Mesendoderm (in vitro differentiated cells): ENCODE measurements around the gene SSX2. TPM values are rescaled to one million over a fixed set of nuclear protein-coding genes. Genes with fewer than 3 reads are reported as not detected.
"Not testable (repeated sequence)": the region's sequence is repeated elsewhere in the genome, so short reads cannot be mapped to it uniquely, and the experiment has no call there.

Experiments used
- DNase-seq: peaks from one replicate; pipeline ENCODE4 v3.0.0; 2013
- H2AK5ac ChIP-seq: 2 replicates; pipeline ENCODE4 v1.6.1; 2013; ENCODE audit warnings: low read length, inconsistent platforms
- H2BK120ac ChIP-seq: 2 replicates; pipeline ENCODE4 v1.6.1; 2013; ENCODE audit warnings: low read depth, mild to moderate bottlenecking, low read length, moderate library complexity, mixed read lengths
- H2BK15ac ChIP-seq: replicated peaks from 2 replicates; pipeline ENCODE4 v1.6.1; 2013; ENCODE audit warnings: low read depth, mild to moderate bottlenecking, moderate library complexity
- H2BK5ac ChIP-seq: 2 replicates; pipeline ENCODE4 v1.6.1; 2013; ENCODE audit warnings: low read length, inconsistent platforms
- H3K18ac ChIP-seq: 2 replicates; pipeline ENCODE4 v1.6.1; 2013; ENCODE audit warnings: mild to moderate bottlenecking, low read length, mixed read lengths
- H3K23ac ChIP-seq: one replicate; pipeline ENCODE4 v1.6.1; 2013; ENCODE audit warnings: low read length
- H3K27ac ChIP-seq: 2 replicates; pipeline ENCODE4 v1.5.1; 2013; ENCODE audit warnings: low read depth, mild to moderate bottlenecking, inconsistent platforms, low read length, moderate library complexity
- H3K27me3 ChIP-seq: 2 replicates; pipeline ENCODE4 v1.6.1; 2013; ENCODE audit warnings: low read length, control low read depth, mild to moderate bottlenecking, inconsistent platforms; ENCODE audit not compliant: insufficient read depth, poor library complexity
- H3K36me3 ChIP-seq: 2 replicates; pipeline ENCODE4 v1.6.1; 2013; ENCODE audit warnings: low read length, inconsistent platforms; ENCODE audit not compliant: control insufficient read depth, insufficient read depth
- H3K4ac ChIP-seq: one replicate; pipeline ENCODE4 v1.6.1; 2013; ENCODE audit warnings: low read depth, mild to moderate bottlenecking, low read length, moderate library complexity
- H3K4me1 ChIP-seq: 2 replicates; pipeline ENCODE4 v1.6.1; 2013; ENCODE audit warnings: low read depth, low read length, inconsistent platforms; ENCODE audit not compliant: control insufficient read depth
- H3K4me2 ChIP-seq: 2 replicates; pipeline ENCODE4 v1.6.1; 2013; ENCODE audit warnings: low read length
- H3K4me3 ChIP-seq: 2 replicates; pipeline ENCODE4 v1.5.1; 2013; ENCODE audit warnings: mild to moderate bottlenecking, low read length
- H3K56ac ChIP-seq: one replicate; pipeline ENCODE4 v1.6.1; 2013; ENCODE audit warnings: low read length
- H3K79me1 ChIP-seq: 2 replicates; pipeline ENCODE4 v1.6.1; 2013; ENCODE audit warnings: low read length, inconsistent platforms
- H3K79me2 ChIP-seq: 2 replicates; pipeline ENCODE4 v1.6.1; 2013; ENCODE audit warnings: mild to moderate bottlenecking, low read length; ENCODE audit not compliant: control insufficient read depth, insufficient read depth
- H3K9ac ChIP-seq: 2 replicates; pipeline ENCODE4 v1.6.1; 2013; ENCODE audit warnings: low read length, inconsistent platforms
- H4K5ac ChIP-seq: one replicate; pipeline ENCODE4 v1.6.1; 2013; ENCODE audit warnings: low read length
- H4K8ac ChIP-seq: one replicate; pipeline ENCODE4 v1.6.1; 2013; ENCODE audit warnings: low read depth, mild to moderate bottlenecking, control low read depth, low read length, moderate library complexity
- WGBS: extraction: QIAGEN DNeasy Blood & Tissue Kit; methylation state at CpG from one replicate; pipeline ENCODE4 v1.1.7; 2013; ENCODE audit warnings: low lambda C conversion rate, missing lambda C conversion rate; ENCODE audit not compliant: insufficient coverage; ENCODE audit errors: extremely low coverage; 5-methylcytosine and 5-hydroxymethylcytosine counted together
- polyA plus RNA-seq, 2 experiments: library from polyadenylated mRNA; stranded (reverse); fragments of 200-250 nt; gene quantifications; one replicate each; pipeline ENCODE4 v1.2.3, GENCODE V29; 2013

SSX2 gene
- 0.07 TPM for polyA plus RNA-seq (2013, experiment 1 of 2)
- polyA plus RNA-seq (2013, experiment 2 of 2) = not detected

- H3K56ac ChIP-seq, H4K5ac ChIP-seq, H3K4me1 ChIP-seq, H3K36me3 ChIP-seq, H3K4ac ChIP-seq, H2AK5ac ChIP-seq, DNase-seq, H2BK5ac ChIP-seq, H3K27ac ChIP-seq, H3K27me3 ChIP-seq, H3K79me1 ChIP-seq, H2BK15ac ChIP-seq, H3K18ac ChIP-seq, H3K23ac ChIP-seq, H3K4me3 ChIP-seq, H2BK120ac ChIP-seq, H3K9ac ChIP-seq, H3K79me2 ChIP-seq, H4K8ac ChIP-seq, H3K4me2 ChIP-seq: not testable (repeated sequence)
- WGBS = no CpG with 5 or more reads among the region's 13 CpGs
These were observed at the start of gene SSX2 for GRCh38 chrX:52707078-52707477. Gene SSX2 (minus strand): TSS chrX:52707178. CDS start chrX:52705749, 1,429 bp downstream.

- H3K18ac ChIP-seq, H2AK5ac ChIP-seq, H3K56ac ChIP-seq, H3K4ac ChIP-seq, H2BK120ac ChIP-seq, H2BK15ac ChIP-seq, H3K27ac ChIP-seq, H3K23ac ChIP-seq, H3K27me3 ChIP-seq, H2BK5ac ChIP-seq, H3K9ac ChIP-seq, H3K79me2 ChIP-seq, H3K4me3 ChIP-seq, H4K8ac ChIP-seq, H3K36me3 ChIP-seq, H3K79me1 ChIP-seq, DNase-seq, H4K5ac ChIP-seq, H3K4me2 ChIP-seq, H3K4me1 ChIP-seq: not testable (repeated sequence)
- no CpG with 5 or more reads among the region's 13 CpGs for WGBS
These were observed 44.0 kb upstream of the SSX2 start, which contains the start of gene SSX2B for GRCh38 chrX:52750952-52751351. Gene SSX2B (plus strand): TSS chrX:52751252. CDS start chrX:52752681, 1,429 bp downstream.

GRCh38 chrX:52692034-52692433, 14.9 kb downstream of the SSX2 start:
- H3K23ac ChIP-seq, H3K4me3 ChIP-seq, DNase-seq, H3K4ac ChIP-seq, H2AK5ac ChIP-seq, H3K9ac ChIP-seq, H3K27me3 ChIP-seq, H3K4me2 ChIP-seq, H3K79me2 ChIP-seq, H2BK120ac ChIP-seq, H2BK5ac ChIP-seq, H2BK15ac ChIP-seq, H3K27ac ChIP-seq, H3K56ac ChIP-seq, H4K5ac ChIP-seq, H4K8ac ChIP-seq, H3K79me1 ChIP-seq, H3K18ac ChIP-seq, H3K36me3 ChIP-seq, H3K4me1 ChIP-seq: not testable (repeated sequence)
- no CpG with 5 or more reads among the region's 4 CpGs for WGBS

- not testable (repeated sequence) for H3K18ac ChIP-seq
These were observed 44.8 kb downstream of the SSX2 start for GRCh38 chrX:52662218-52662617.

GRCh38 chrX:52655475-52655874, 51.5 kb downstream of the SSX2 start:
- not testable (repeated sequence) for DNase-seq, H3K23ac ChIP-seq, H3K4me3 ChIP-seq, H3K27me3 ChIP-seq, H2BK15ac ChIP-seq, H3K79me1 ChIP-seq, H3K27ac ChIP-seq, H3K79me2 ChIP-seq, H3K18ac ChIP-seq, H3K36me3 ChIP-seq, H4K8ac ChIP-seq, H4K5ac ChIP-seq, H3K56ac ChIP-seq, H3K9ac ChIP-seq, H2BK120ac ChIP-seq, H2AK5ac ChIP-seq, H3K4me1 ChIP-seq, H2BK5ac ChIP-seq, H3K4ac ChIP-seq, H3K4me2 ChIP-seq
- WGBS = no CpG with 5 or more reads among the region's 8 CpGs

More at GRCh38 chrX:52662218-52662617, 44.8 kb downstream of the SSX2 start:
- not testable (repeated sequence) for H2BK120ac ChIP-seq, H3K4me2 ChIP-seq, H3K4me1 ChIP-seq, H3K27me3 ChIP-seq, H3K9ac ChIP-seq, H2BK15ac ChIP-seq, H3K23ac ChIP-seq, H3K56ac ChIP-seq, H4K8ac ChIP-seq, H3K79me1 ChIP-seq, H2BK5ac ChIP-seq, H3K4ac ChIP-seq, H3K79me2 ChIP-seq, H3K36me3 ChIP-seq, H2AK5ac ChIP-seq, H3K27ac ChIP-seq, DNase-seq, H4K5ac ChIP-seq, H3K4me3 ChIP-seq
- no CpG with 5 or more reads among the region's 2 CpGs for whole genome bisulfite sequencing

GRCh38 chrX:52654800-52655199, 52.2 kb downstream of the SSX2 start, which contains the start of gene SSX7:
Gene SSX7 (minus strand): TSS chrX:52654900. CDS start chrX:52653472, 1,428 bp downstream.
- DNase-seq, H3K23ac ChIP-seq, H3K4me3 ChIP-seq, H3K27me3 ChIP-seq, H2BK5ac ChIP-seq, H3K18ac ChIP-seq, H4K5ac ChIP-seq, H3K9ac ChIP-seq, H2AK5ac ChIP-seq, H4K8ac ChIP-seq, H3K4ac ChIP-seq, H3K4me1 ChIP-seq, H2BK15ac ChIP-seq, H2BK120ac ChIP-seq, H3K79me1 ChIP-seq, H3K4me2 ChIP-seq, H3K27ac ChIP-seq, H3K56ac ChIP-seq, H3K36me3 ChIP-seq, H3K79me2 ChIP-seq: not testable (repeated sequence)
- WGBS = no CpG with 5 or more reads among the region's 9 CpGs
